Activated CD4-positive, alpha-beta T cell treated with anti-CD3 and anti-CD28 coated beads for 36 hours (primary cell): ENCODE data around the gene ACAP2. TPM values are rescaled to one million over a fixed set of nuclear protein-coding genes. Genes with fewer than 3 reads are reported as not detected.

Experiments used
- ATAC-seq: fragments of 200-7000 bp; cut with Tn5 transposase; one replicate; pipeline ENCODE4 v1.10.0; 2021; ENCODE audit warnings: mild to moderate bottlenecking, moderate library complexity
- CTCF ChIA-PET: fragments of 350-600 bp; sonication (Branson Sonifier 250); formaldehyde crosslinking; loops from one replicate; lab custom pipeline; 2021; ENCODE audit warnings: antibody characterized with exemption; lab: Charles Lee
- POLR2A ChIA-PET: fragments of 350-600 bp; sonication (Branson Sonifier 250); formaldehyde crosslinking; loops from one replicate; lab custom pipeline; 2021; ENCODE audit warnings: antibody characterized with exemption, inconsistent platforms; lab: Charles Lee
- DNase-seq: peaks from one replicate; pipeline ENCODE4 v3.0.0-alpha.2; 2020
- H3K27ac Mint-ChIP-seq: one replicate; pipeline ENCODE4 v1.8.0; 2021; ENCODE audit warnings: mixed read lengths
- H3K27me3 Mint-ChIP-seq: one replicate; pipeline ENCODE4 v1.8.0; 2021; ENCODE audit warnings: mixed read lengths
- H3K36me3 Mint-ChIP-seq: one replicate; pipeline ENCODE4 v1.8.0; 2021; ENCODE audit warnings: low read depth, mixed read lengths
- H3K4me1 Mint-ChIP-seq: one replicate; pipeline ENCODE4 v1.8.0; 2021; ENCODE audit warnings: mixed read lengths
- H3K4me3 Mint-ChIP-seq: one replicate; pipeline ENCODE4 v1.8.0; 2021; ENCODE audit warnings: mild to moderate bottlenecking, moderate library complexity, mixed read lengths
- H3K9me3 Mint-ChIP-seq: one replicate; pipeline ENCODE4 v1.8.0; 2021; ENCODE audit warnings: low read depth, mixed read lengths
- intact Hi-C, 2 experiments: fragments of 100-400 bp; cut with DNase I in 1 of 2; cut with micrococcal nuclease in 1 of 2; formaldehyde crosslinking; loops; one replicate each; pipeline versions ENCODE4 v1.14.2 to v1.15.1; 2022 to 2024; cut with DNase I, micrococcal nuclease
- total RNA-seq, 2 experiments: library from RNA; stranded (reverse); gene quantifications; one replicate each; pipeline ENCODE4 v1.2.3, GENCODE V29; 2021

ACAP2 gene
- total RNA-seq, 2 experiments from 2014 or later, result 43.7 to 51.9 TPM

DNA sequence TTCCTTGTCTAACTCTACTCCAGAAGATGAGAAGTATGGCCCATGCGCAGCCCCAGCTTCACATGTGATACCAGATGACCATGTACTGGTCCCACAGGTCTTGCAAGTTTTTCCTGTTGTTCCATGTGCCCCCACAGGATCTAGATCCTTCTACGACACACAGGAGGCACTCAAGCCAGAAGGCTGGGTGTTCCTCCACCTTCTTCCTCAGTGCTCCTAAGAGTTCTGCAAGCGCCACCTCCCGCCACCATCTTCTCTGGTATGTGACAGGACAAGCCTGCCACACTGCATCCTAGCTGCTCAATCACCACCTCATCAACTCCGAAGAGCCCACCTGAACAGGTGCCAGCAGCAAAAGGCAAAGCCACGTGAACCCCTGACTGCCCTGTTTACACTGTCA is 214.9 kb downstream of the ACAP2 start:
- Mint-ChIP-seq H3K27ac (no peak overlapping the region), H3K9me3 (peaks cover 3% of the 10 kb centered on the region), H3K4me3 (no peak overlapping the region), H3K27me3 (no peaks in the 10 kb centered on the region), H3K4me1 (peaks cover 15% of the 10 kb centered on the region), H3K36me3 (peaks cover 8% of the 10 kb centered on the region)
- no peak for ATAC-seq
- ChIA-PET CTCF (interaction anchor here (1.2 kb wide), 1 partner anchor 261 kb away, joined by 3 read pairs; no protein-coding TSS in a partner anchor), POLR2A (interaction anchor here (1.2 kb wide), 1 partner anchor 42 kb away, joined by 5 read pairs; no protein-coding TSS in a partner anchor)
- DNase-seq, result no peak
- intact Hi-C loops, result no loop called here

DNA sequence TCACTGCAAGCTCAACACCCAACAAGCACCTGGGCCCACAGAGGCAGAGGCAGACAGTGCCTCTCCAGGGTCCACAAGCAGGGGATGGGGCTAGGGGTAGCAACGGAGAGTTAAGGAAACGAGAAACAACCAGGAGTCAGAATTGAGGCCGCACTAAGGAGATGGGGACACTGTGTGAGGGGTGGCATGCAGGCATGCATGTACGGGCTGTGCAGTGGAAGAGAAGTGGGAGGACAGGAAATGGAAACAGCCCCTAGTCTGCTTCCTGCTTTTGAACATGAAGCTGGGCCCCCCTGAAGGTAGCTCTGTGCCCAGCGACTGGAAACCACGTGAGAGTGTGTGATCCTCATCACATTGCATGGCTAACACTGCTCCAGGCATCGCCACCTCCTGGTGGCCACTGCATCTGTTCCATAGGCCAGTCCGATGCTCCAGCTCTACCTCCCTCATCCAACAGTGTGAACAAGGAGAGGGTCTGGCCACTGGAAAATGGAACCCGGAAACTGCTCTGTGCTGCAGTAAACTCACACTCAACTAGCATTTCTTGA is 215.8 kb downstream of the ACAP2 start:
- CTCF ChIA-PET, result interaction anchor here (0.6 to 1.2 kb wide), 5 partner anchors 260 to 1185 kb away, joined by 3 read pairs; no protein-coding TSS in a partner anchor
- ATAC-seq (peak; percentile 69), DNase-seq (peak; percentile 39)
- intact Hi-C loops, result no loop called here
- no peaks in the 10 kb centered on the region for H3K27me3 Mint-ChIP-seq
- POLR2A ChIA-PET, result interaction anchor here (0.6 to 1.2 kb wide), 4 partner anchors 26 to 314 kb away, joined by 3 to 5 read pairs (median 4); no protein-coding TSS in a partner anchor
- H3K4me3 Mint-ChIP-seq, result no peak overlapping the region
- peaks cover 8% of the 10 kb centered on the region for H3K36me3 Mint-ChIP-seq
- H3K4me1 Mint-ChIP-seq, result peaks cover 15% of the 10 kb centered on the region
- H3K27ac Mint-ChIP-seq, result no peak overlapping the region
- H3K9me3 Mint-ChIP-seq, result no peaks in the 10 kb centered on the region

DNA sequence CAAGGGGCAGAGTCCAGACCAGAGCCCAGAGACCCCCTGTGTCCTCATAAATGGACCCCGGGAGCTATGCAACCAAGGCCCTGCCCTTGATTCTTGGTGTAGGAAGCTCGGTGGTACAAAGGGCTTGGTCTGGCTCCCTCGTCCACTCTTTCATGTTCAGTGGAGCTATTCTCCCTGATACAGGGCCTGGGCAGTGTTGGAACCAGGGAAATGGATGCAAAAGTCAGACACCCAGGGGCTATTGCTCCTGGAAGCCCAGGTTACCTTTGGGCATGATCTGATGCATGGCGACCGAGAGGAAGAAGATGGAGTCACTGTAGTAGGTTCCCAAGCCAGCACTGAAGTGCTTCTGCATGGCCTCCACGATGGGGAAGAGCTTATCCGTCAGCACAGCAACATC is 216.4 kb downstream of the ACAP2 start:
- Mint-ChIP-seq H3K27ac (peak overlapping the region; percentile 5), H3K4me3 (no peak overlapping the region), H3K9me3 (no peaks in the 10 kb centered on the region), H3K36me3 (peaks cover 9% of the 10 kb centered on the region), H3K4me1 (peaks cover 15% of the 10 kb centered on the region), H3K27me3 (no peaks in the 10 kb centered on the region)
- ATAC-seq (no peak), DNase-seq (no peak)
- CTCF ChIA-PET, result interaction anchor here (0.6 to 1.2 kb wide), 5 partner anchors 260 to 1185 kb away, joined by 3 read pairs; no protein-coding TSS in a partner anchor
- intact Hi-C loops, result no loop called here
- POLR2A ChIA-PET, result interaction anchor here (0.6 to 1.2 kb wide), 2 partner anchors 26 to 41 kb away, joined by 4 to 5 read pairs; no protein-coding TSS in a partner anchor

DNA sequence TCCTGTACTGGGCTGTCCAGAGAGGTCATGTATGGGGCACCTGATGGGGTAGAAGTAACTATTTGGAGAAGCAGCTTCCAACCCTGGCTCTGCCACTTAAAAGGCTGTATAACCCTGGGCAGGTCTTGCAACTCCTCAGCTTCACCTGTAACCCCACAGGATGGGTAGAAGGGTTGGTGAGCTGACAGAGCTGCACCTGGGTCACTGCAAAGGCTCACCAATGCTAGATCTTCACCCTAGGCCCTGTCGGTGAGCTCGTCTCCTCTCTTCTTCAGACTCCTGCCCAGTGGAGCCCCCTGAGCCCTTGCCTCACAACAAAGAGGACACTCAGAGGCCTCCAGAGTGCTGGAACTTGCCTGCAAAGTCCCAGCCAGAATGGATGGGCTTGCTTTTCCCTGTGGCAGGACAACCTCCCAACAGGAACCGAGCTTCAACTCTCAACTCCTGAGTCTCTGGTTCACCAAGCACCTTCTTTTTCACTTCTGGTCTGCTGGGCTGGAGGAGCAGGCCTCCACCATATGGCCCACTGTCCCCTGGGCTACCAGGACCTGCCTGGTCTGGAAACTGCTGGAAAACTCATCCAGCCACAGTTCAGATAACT is 217.7 kb downstream of the ACAP2 start:
- no peak overlapping the region for H3K4me3 Mint-ChIP-seq
- ATAC-seq (no peak), DNase-seq (no peak)
- H3K27ac Mint-ChIP-seq, result no peak overlapping the region
- CTCF ChIA-PET, result interaction anchor here (0.7 to 1.5 kb wide), 2 partner anchors 46 to 114 kb away, joined by 3 to 4 read pairs; partner anchors contain the start of gene XXYLT1
- intact Hi-C loops, result no loop called here
- no peaks in the 10 kb centered on the region for H3K27me3 Mint-ChIP-seq
- H3K9me3 Mint-ChIP-seq, result no peaks in the 10 kb centered on the region
- H3K36me3 Mint-ChIP-seq, result peaks cover 18% of the 10 kb centered on the region
- peaks cover 15% of the 10 kb centered on the region for H3K4me1 Mint-ChIP-seq
- POLR2A ChIA-PET, result no interaction called here

Other genes starting within 250 kb of the ACAP2 start
- gene XXYLT1, start 171.9 kb downstream of the ACAP2 start, total RNA-seq, result 1 to 10 TPM; 5.4 to 5.7 TPM
- gene PPP1R2, start 100.3 kb upstream of the ACAP2 start, total RNA-seq, result 100 to 1,000 TPM in 1 of 2 experiments, 10 to 100 TPM in 1; 77.0 to 134 TPM
- not detected for gene APOD, start 140.9 kb upstream of the ACAP2 start, total RNA-seq